HCT116 (cell line): Measurements from ENCODE around the gene SLC7A9. TPM values are rescaled to one million over a fixed set of nuclear protein-coding genes. Genes with fewer than 3 reads are reported as not detected.

Experiments used
- ATAC-seq: fragments of 200-7000 bp; cut with Tn5 transposase; 2 replicates; pipeline ENCODE4 v1.9.1; 2020; ENCODE audit warnings: mild to moderate bottlenecking, moderate library complexity
- BruUV-seq: library from RNA; stranded (reverse); fragments of 400-500 nt; replicated peaks from 2 replicates; lab custom pipeline; 2021; lab: Mats Ljungman, UMichigan
- CTCF ChIA-PET: fragments of 300-600 bp; sonication (Branson Sonifier 250); formaldehyde crosslinking; loops from one replicate; lab custom pipeline; 2021; ENCODE audit warnings: antibody characterized with exemption; lab: Charles Lee
- POLR2A ChIA-PET: fragments of 300-600, 350-600 bp; sonication (Branson Sonifier 250); formaldehyde crosslinking; loops from one replicate; lab custom pipeline; 2021; ENCODE audit warnings: antibody characterized with exemption; lab: Charles Lee
- RAD21 ChIA-PET, 2 experiments: fragments of 300-600 bp; sonication (Branson Sonifier 250); formaldehyde crosslinking; loops; one replicate each; lab custom pipeline; 2023; ENCODE audit warnings: low total read pairs in 2 of 2; ENCODE audit not compliant: uncharacterized antibody in 2 of 2, unreplicated experiment in 2 of 2, low non-redundant PET in 1 of 2; lab: Charles Lee
- DNase-seq: peaks from one replicate; pipeline ENCODE4 v3.0.0-alpha.2; 2010; ENCODE audit warnings: low read depth, low spot score
- H2AFZ ChIP-seq: fragments of 200-600 bp; shearing (Covaris generic), sonication (generic); 2 replicates; pipeline ENCODE4 v1.6.1; 2017; ENCODE audit warnings: low read depth, mixed run types, mixed read lengths, antibody characterized with exemption, low read length; ENCODE audit not compliant: poor library complexity, severe bottlenecking
- H3K27ac ChIP-seq: 2 replicates; pipeline ENCODE4 v1.5.1; 2012; ENCODE audit warnings: low read depth, low read length
- H3K27me3 ChIP-seq: fragments of 200-600 bp; sonication (generic); 2 replicates; pipeline ENCODE4 v1.6.1; 2016; ENCODE audit warnings: mixed run types, low read length, mixed read lengths; ENCODE audit not compliant: insufficient read depth
- H3K36me3 ChIP-seq, 2 experiments: fragments of 200-500 bp in 1 of 2; fragments of 200-600 bp in 1 of 2; sonication (Bioruptor generic) in 1 of 2; sonication (generic) in 1 of 2; 2 replicates each; pipeline versions ENCODE4 v1.5.1 to v1.6.1; 2014 to 2016; ENCODE audit warnings: low read length in 2 of 2, inconsistent platforms in 1 of 2, mixed read lengths in 1 of 2, mixed run types in 1 of 2; ENCODE audit not compliant: insufficient read depth in 2 of 2, control insufficient read depth in 1 of 2
- H3K4me1 ChIP-seq, 2 experiments: fragments of 200-600 bp in 1 of 2; sonication (generic) in 1 of 2; 2 replicates each; pipeline versions ENCODE4 v1.5.1 to v1.6.1; 2012 to 2017; ENCODE audit warnings: low read length in 2 of 2, inconsistent platforms in 1 of 2, mild to moderate bottlenecking in 1 of 2, mixed read lengths in 1 of 2, mixed run types in 1 of 2, moderate library complexity in 1 of 2; ENCODE audit not compliant: insufficient read depth in 2 of 2, control insufficient read depth in 1 of 2
- H3K4me2 ChIP-seq: fragments of 200-600 bp; sonication (generic); 2 replicates; pipeline ENCODE4 v1.6.1; 2017; ENCODE audit warnings: mixed run types, low read length, mixed read lengths
- H3K4me3 ChIP-seq, 2 experiments: fragments of 200-600 bp in 1 of 2; sonication (generic) in 1 of 2; replicated peaks in 1 of 2; 2 replicates each; pipeline ENCODE4 v1.5.1; 2011 to 2016; ENCODE audit warnings: low read length in 2 of 2, control low read depth in 1 of 2, low read depth in 1 of 2, mild to moderate bottlenecking in 1 of 2, mixed read lengths in 1 of 2, mixed run types in 1 of 2
- H3K79me2 ChIP-seq: fragments of 200-600 bp; sonication (generic); 2 replicates; pipeline ENCODE4 v1.6.1; 2017; ENCODE audit warnings: mild to moderate bottlenecking, mixed run types, low read length, moderate library complexity, mixed read lengths; ENCODE audit not compliant: insufficient read depth
- H3K9ac ChIP-seq: fragments of 200-600 bp; sonication (generic); 2 replicates; pipeline ENCODE4 v1.6.1; 2016; ENCODE audit warnings: low read length, mixed read lengths
- H3K9me2 ChIP-seq: fragments of 200-600 bp; sonication (generic), shearing (Covaris generic); 2 replicates; pipeline ENCODE4 v1.6.1; 2017; ENCODE audit warnings: mixed run types, mild to moderate bottlenecking, moderate library complexity; ENCODE audit not compliant: insufficient read depth
- H3K9me3 ChIP-seq, 2 experiments: fragments of 200-500 bp in 1 of 2; fragments of 200-600 bp in 1 of 2; sonication (Bioruptor generic) in 1 of 2; sonication (generic) in 1 of 2; 2 replicates each; pipeline ENCODE4 v1.6.1; 2014 to 2017; ENCODE audit warnings: low read length in 2 of 2, mixed read lengths in 2 of 2, inconsistent platforms in 1 of 2, low read depth in 1 of 2, mild to moderate bottlenecking in 1 of 2, mixed run types in 1 of 2, moderate library complexity in 1 of 2; ENCODE audit not compliant: control insufficient read depth in 1 of 2, insufficient read depth in 1 of 2
- H4K20me1 ChIP-seq: fragments of 200-600 bp; sonication (generic), shearing (Covaris generic); 2 replicates; pipeline ENCODE4 v1.6.1; 2017; ENCODE audit warnings: mixed run types, mild to moderate bottlenecking, moderate library complexity; ENCODE audit not compliant: insufficient read depth
- ATF3 ChIP-seq: IDR thresholded peaks from 2 replicates; pipeline ENCODE4 v1.6.1; 2012
- CTCF ChIP-seq, 3 experiments: fragments of 200-600 bp in 1 of 3; sonication (generic) in 1 of 3; IDR thresholded peaks in 2 of 3; conservative IDR thresholded peaks in 1 of 3; 2 replicates each; pipeline ENCODE4 v1.5.1; 2012 to 2017; ENCODE audit warnings: low read depth in 2 of 3, low read length in 2 of 3, antibody characterized with exemption in 1 of 3, borderline replicate concordance in 1 of 3, control low read depth in 1 of 3, mild to moderate bottlenecking in 1 of 3, mixed read lengths in 1 of 3, mixed run types in 1 of 3, moderate library complexity in 1 of 3; ENCODE audit not compliant: insufficient read depth in 1 of 3
- ELF1 ChIP-seq: IDR thresholded peaks from 2 replicates; pipeline ENCODE4 v1.6.1; 2012; ENCODE audit warnings: low read depth, borderline replicate concordance
- EZH2phosphoT487 ChIP-seq: fragments of 200-600 bp; IDR thresholded peaks from 2 replicates; pipeline ENCODE4 v1.6.1; 2018; ENCODE audit warnings: antibody characterized with exemption, borderline replicate concordance
- FOSL1 ChIP-seq: IDR thresholded peaks from 2 replicates; pipeline ENCODE4 v1.6.1; 2012; ENCODE audit warnings: low read depth
- JUND ChIP-seq: IDR thresholded peaks from 2 replicates; pipeline ENCODE4 v1.6.1; 2012
- RAD21 ChIP-seq: IDR thresholded peaks from 2 replicates; pipeline ENCODE4 v1.6.1; 2012; ENCODE audit warnings: low read depth, mild to moderate bottlenecking
- SIN3A ChIP-seq: IDR thresholded peaks from 2 replicates; pipeline ENCODE4 v1.6.1; 2012; ENCODE audit warnings: low read depth
- ZBTB33 ChIP-seq: IDR thresholded peaks from 2 replicates; pipeline ENCODE4 v1.6.1; 2011; ENCODE audit warnings: mild to moderate bottlenecking, low read length, moderate library complexity; ENCODE audit not compliant: insufficient replicate concordance; ENCODE audit errors: extremely low read depth
- intact Hi-C: fragments of 100-400 bp; cut with micrococcal nuclease; formaldehyde crosslinking; loops from 2 replicates; pipeline ENCODE4 v1.10.0; 2022
- total RNA-seq: library from RNA; stranded (reverse); gene quantifications from one replicate; pipeline ENCODE4 v1.2.1, GENCODE V29; 2021; ENCODE audit not compliant: unreplicated experiment

The SLC7A9 gene
- total RNA-seq, 1 experiment from 2014 or later = 0.42 TPM

GRCh38 chr19:32812036-32812435 lies 57.5 kb downstream of the SLC7A9 start:
- CTCF ChIA-PET = no interaction called here
- no peak for TF ChIP-seq EZH2phosphoT487
- no peak for TF ChIP-seq ELF1
- no peak for TF ChIP-seq ATF3
- TF ChIP-seq CTCF (IDR thresholded peaks at IDR 0.05 in 2 of 3, conservative IDR thresholded peaks at IDR 0.05 in 1 of 3; ENCODE audit: borderline replicate concordance in 1 of 3, insufficient read depth in 1 of 3, low read depth in 2 of 3, low read length in 2 of 3) = no peak
- no peak for TF ChIP-seq JUND
- no peak overlapping the region for H3K27ac ChIP-seq

GRCh38 chr19:32811151-32811550 lies 58.4 kb downstream of the SLC7A9 start:
- Histone ChIP-seq H3K9me3 (no peaks in the 10 kb centered on the region), H4K20me1 (no peaks in the 10 kb centered on the region), H3K36me3 (no peaks in the 10 kb centered on the region), H3K4me1 (no peaks in the 10 kb centered on the region), H2AFZ (no peak overlapping the region), H3K9ac (no peak overlapping the region), H3K27ac (no peak overlapping the region), H3K9me2 (no peaks in the 10 kb centered on the region), H3K4me3 (no peak overlapping the region), H3K4me2 (no peak overlapping the region), H3K79me2 (no peaks in the 10 kb centered on the region), H3K27me3 (no peaks in the 10 kb centered on the region)
- ATAC-seq (no peak), DNase-seq (no peak)
- intact Hi-C loops = no loop called here
- TF ChIP-seq RAD21 (no peak), SIN3A (no peak), FOSL1 (no peak), ZBTB33 (no peak)
- POLR2A ChIA-PET = no interaction called here
- RAD21 ChIA-PET = no interaction called here
- no TSS peak for BruUV-seq
- CTCF ChIA-PET = no interaction called here

More at GRCh38 chr19:32812036-32812435, 57.5 kb downstream of the SLC7A9 start:
- POLR2A ChIA-PET = no interaction called here
- H3K4me3 ChIP-seq = no peak overlapping the region
- ATAC-seq = no peak
- H4K20me1 ChIP-seq = no peaks in the 10 kb centered on the region
- no peak overlapping the region for H2AFZ ChIP-seq
- no TSS peak for BruUV-seq
- no peaks in the 10 kb centered on the region for H3K9me2 ChIP-seq
- H3K4me1 ChIP-seq = no peaks in the 10 kb centered on the region
- H3K79me2 ChIP-seq = no peaks in the 10 kb centered on the region
- H3K4me2 ChIP-seq = no peak overlapping the region
- RAD21 ChIA-PET = no interaction called here
- H3K9ac ChIP-seq = no peak overlapping the region
- intact Hi-C loops = no loop called here
- no peaks in the 10 kb centered on the region for H3K36me3 ChIP-seq
- no peaks in the 10 kb centered on the region for H3K27me3 ChIP-seq
- DNase-seq = no peak
- no peaks in the 10 kb centered on the region for H3K9me3 ChIP-seq
